ENCODE results near the gene CWC15.
"Not testable (repeated sequence)": the region's sequence is repeated elsewhere in the genome, so short reads cannot be mapped to it uniquely, and the experiment has no call there.

CWC15 gene

GRCh38 chr11:94973099-94973968, at the start of gene CWC15, which contains the start of gene KDM4D:
Gene CWC15, minus strand, starts transcription at chr11:94973556. Its CDS starts 1,371 bp downstream, at chr11:94972185.
Gene KDM4D, plus strand, starts transcription at chr11:94973709. Its CDS starts 23,664 bp downstream, at chr11:94997373.
- DNase-seq = peak; percentile 93 to 95

- DNase-seq = not testable (repeated sequence)
These were observed 48.1 kb upstream of the CWC15 start for GRCh38 chr11:95021468-95021867.

DNA sequence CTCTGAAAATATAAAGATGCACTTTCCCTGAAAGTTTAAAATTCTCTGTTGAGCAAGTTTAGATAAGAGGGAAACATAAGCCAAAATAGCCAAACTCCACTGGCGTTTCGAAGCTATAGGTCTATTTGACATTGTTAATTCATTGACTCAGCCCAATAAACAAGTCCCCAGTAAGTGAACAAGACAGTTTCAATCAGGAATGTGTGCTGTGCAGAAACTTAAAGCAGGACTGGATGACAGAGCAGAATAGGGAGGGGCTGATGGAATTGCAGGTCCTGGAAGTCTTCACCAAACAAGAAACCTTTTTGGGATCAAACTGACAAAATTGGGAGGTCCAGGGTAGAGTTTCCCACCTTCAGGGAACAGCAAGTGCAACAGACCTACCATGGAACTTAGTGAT, 42.8 kb upstream of the CWC15 start:
- no peak for DNase-seq

DNA sequence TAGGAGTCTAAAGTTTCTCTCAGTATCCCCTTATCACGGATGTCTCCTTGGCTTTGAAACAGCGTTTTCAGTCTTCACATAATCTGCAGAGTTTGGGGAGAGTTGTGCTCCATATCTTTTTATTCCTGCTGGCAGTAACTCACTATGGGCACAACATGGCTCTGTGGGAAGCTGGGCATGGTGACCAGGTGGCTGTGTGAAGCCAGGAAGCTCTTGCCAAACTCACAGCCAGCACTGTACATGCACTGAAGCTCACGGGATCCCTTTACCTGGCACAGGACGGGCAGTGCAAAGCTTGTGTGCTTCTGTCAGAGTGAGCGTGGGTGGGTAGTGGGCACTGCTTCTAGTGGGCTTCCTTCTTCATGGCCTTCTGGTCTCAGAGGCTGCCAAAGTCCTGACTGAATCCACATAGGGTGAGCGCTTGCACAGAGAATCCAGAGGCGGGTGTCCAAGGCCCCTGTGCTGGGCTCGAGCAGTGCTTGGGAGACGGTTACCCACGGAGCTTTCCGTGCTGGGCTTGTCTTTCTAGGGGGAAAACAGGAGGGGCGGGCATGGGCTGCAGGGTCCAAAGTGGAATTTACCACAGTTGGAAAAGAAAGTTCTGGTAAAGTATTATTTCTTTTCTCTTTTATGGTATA, 40.9 kb upstream of the CWC15 start:
- no peak for DNase-seq

- no peak for DNase-seq
These were observed 38.0 kb upstream of the CWC15 start for GRCh38 chr11:95011376-95011775.

DNA sequence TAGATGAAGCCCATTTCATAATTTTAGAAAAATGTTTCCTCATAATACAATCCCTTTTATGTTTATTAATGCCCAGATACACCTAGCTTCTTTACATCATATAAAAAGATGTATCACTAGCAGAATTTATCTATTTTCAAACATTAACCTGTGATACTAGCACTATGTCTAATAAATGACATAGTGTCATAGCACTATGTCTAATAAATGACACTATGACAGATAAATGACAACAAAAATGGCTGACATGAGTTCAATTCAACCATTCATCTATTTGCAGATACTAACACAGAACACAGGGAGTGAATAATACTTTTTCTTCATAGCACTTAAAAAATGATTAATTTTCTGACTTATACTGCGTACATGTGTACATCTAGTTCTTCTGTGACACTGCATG, 32.3 kb upstream of the CWC15 start:
- no peak for DNase-seq

DNA sequence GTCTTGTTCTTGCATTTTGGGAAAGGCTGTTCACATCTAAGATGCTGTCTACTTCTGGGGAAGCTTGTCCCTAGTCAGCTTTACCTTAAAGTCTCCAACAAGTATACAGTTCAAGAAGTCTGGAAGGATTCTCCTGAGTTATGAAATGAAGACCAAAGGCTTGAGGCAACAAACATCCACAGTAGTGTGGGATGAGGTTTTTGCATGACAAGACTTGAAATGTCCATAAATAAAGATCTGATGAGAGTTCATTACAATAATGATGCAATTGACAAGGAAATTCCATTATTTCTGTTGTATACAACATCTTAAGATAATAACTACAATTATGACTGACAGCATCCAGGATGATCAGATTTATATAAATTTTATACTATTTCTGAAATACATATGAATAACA, 30.4 kb upstream of the CWC15 start:
- no peak for DNase-seq

- DNase-seq = no peak
These were observed 24.9 kb upstream of the CWC15 start for GRCh38 chr11:94998285-94998684.

- DNase-seq = no peak
These were observed 24.1 kb upstream of the CWC15 start for GRCh38 chr11:94997437-94997836.

- no peak for DNase-seq
These were observed 20.1 kb upstream of the CWC15 start for GRCh38 chr11:94993400-94993943.

GRCh38 chr11:94988748-94989147, 15.4 kb upstream of the CWC15 start:
- DNase-seq = no peak

GRCh38 chr11:94987378-94987777, 14.0 kb upstream of the CWC15 start:
- DNase-seq = no peak

DNA sequence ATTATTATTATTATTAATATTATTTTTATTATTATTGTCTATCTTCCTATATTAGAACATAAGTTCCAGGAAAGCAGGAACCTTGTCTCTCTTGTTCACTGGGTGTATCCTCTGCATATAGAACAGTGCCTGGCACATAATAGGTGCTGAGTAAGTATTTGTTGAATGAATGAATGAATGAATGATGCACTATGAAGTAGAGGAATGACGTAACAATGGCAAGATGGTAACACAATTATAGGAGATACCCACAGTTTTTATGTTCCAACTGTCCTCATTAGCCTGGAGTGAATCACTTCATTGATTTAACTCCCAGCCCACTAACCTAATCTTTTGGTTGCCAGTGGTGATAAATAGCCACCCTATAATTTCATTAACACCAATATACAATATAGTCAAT, 2.2 kb upstream of the CWC15 start:
- no peak for DNase-seq

- DNase-seq = no peak
These were observed 822 bp upstream of the CWC15 start for GRCh38 chr11:94974178-94974577.

GRCh38 chr11:94972700-94973098, 657 bp downstream of the CWC15 start:
- no peak for DNase-seq

DNA sequence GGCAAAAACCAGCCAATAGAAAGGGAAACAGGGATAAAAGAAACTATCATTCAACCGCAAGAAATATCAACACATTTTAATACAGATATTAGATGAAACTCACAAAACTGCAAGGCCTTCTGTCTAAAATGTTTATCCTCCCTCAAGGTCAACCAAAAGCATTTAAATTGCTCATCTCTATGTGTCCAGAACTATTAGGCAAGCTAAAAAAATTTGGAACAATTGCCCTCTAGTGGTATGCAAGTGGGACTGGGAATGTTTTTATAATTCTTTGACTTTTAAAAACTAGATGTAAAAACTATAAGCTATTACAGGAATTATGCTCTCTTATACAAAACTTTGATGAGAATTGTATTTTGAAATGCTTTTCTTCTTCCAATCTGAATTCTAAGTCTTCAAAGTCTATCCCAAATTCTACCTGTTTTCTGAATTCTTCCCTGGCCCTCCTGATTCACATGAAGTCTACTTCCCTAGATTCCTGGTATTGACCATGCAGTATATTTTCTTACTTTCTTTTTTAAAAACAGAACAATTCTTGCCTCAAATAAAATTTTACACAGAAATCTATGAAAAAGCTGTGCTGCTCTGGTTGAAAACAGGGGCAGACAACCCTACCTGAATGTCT, 4.9 kb downstream of the CWC15 start:
- no peak for DNase-seq

DNA sequence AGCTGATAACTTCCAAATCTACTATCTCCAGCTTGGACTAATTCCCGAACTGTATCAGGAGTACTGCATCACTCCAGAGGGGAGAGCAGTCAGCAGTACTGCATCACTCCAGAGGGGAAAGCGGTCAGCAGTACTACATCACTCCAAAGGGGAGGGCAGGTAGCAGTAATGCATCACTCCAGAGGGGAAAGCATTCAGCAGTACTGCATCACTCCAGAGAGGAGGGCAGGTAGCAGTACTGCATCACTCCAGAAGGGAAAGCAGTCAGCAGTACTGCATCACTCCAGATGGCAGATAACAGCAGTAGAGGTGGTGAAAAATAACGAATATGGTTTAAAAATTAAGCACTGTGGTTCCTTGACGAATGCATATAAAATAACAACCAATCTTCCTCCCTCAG, 8.4 kb downstream of the CWC15 start:
- no peak for DNase-seq

DNA sequence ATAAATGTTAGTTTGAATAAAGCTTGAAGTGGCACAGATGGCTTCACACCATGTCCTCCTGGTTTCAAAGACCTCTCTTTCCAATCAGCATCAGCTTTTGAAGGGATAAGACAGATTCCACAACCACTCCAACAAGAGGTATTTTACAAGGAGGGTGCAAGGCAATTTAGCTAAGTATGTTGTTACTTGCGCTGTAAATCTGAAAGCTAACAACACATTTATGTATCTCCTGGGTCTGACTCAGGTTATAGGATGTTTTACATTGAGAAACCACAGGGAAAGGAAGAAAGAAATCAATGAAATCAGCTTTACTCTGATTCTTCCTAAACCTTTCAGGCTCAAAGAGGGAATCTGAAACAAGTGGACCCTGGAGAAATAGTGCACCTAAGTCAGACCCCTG, 12.1 kb downstream of the CWC15 start:
- no peak for DNase-seq

DNA sequence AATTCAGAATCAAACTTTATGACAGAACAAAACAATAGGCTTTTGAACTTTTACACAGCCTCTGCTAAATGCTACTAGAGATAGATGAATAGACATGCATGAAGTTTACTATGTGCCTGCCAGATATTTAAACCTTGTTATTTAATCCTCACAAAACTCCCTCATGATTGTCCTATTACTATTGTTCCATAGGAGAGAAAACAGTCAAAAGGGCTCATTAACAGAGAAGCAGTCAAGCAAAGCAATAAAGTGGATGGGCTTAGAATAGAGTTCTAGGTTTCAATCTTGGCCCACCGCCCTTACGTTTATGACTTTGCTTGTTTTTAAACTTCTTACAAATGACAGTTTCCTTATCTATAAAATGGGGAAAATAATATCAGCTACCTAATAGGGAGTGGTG, 12.9 kb downstream of the CWC15 start:
- DNase-seq = no peak

DNA sequence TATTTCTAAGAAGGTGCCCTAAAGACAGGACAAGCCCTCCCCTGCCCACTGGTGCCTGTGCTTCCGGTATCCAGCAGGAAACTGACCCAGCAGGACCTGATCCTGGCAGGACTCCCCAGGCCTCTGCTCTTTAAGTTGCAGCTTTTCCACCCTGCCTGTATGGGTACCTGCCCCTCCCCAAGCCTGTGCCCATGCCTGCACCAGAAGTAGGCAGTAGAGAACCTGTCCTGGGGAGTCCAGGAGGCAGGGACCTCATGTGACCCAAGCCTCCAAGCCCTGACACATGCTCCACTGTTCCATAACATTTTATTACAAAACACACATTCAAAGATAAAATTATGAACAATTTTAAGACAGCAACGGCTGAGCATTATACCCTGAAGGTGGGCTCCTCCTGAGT, 14.2 kb downstream of the CWC15 start:
- no peak for DNase-seq

DNA sequence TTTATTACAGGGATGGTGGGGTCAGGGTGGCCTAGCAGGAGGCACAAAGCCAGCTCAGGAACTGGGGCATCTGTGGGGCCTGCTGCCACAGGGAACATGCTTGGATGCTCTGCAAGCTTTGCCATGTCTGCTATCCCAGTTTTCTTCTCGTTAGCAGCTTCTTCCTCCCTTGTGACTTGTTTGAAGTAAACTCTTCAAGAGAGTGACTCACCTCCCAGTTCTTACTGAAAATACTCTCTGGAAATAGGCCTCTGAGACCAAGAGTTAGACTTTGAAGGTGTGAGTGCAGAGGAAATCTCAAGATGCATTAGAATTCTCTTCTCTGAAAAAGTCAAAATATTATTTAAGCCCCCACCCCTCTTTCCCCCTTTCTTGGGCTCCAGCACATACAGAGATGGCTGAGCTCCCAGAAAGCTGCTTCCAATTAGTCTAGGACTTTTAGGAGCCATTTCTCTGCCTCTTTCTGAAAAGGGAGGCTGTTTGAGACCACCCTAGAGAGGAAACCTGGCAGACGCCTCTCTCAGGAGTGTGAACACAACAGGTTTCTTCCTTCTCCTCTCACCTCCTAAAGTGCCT, 15.1 kb downstream of the CWC15 start:
- no peak for DNase-seq

GRCh38 chr11:94956963-94957362, 16.4 kb downstream of the CWC15 start:
- DNase-seq = no peak

- DNase-seq = no peak
These were observed 18.6 kb downstream of the CWC15 start for GRCh38 chr11:94954753-94955152.

Data from CD4-positive, alpha-beta T cell treated with Interferon alpha-2 for 1 hour (primary cell).